GM12801 (cell line): ENCODE data around the gene ATG9B.

Experiments used
- TF ChIP-seq, protein P1 (sequence below): IDR thresholded peaks from one replicate; pipeline ENCODE4 v1.5.1; 2011; ENCODE audit warnings: control low read depth; ENCODE audit not compliant: insufficient read length; ENCODE audit errors: extremely low read depth

ATG9B gene, protein sequence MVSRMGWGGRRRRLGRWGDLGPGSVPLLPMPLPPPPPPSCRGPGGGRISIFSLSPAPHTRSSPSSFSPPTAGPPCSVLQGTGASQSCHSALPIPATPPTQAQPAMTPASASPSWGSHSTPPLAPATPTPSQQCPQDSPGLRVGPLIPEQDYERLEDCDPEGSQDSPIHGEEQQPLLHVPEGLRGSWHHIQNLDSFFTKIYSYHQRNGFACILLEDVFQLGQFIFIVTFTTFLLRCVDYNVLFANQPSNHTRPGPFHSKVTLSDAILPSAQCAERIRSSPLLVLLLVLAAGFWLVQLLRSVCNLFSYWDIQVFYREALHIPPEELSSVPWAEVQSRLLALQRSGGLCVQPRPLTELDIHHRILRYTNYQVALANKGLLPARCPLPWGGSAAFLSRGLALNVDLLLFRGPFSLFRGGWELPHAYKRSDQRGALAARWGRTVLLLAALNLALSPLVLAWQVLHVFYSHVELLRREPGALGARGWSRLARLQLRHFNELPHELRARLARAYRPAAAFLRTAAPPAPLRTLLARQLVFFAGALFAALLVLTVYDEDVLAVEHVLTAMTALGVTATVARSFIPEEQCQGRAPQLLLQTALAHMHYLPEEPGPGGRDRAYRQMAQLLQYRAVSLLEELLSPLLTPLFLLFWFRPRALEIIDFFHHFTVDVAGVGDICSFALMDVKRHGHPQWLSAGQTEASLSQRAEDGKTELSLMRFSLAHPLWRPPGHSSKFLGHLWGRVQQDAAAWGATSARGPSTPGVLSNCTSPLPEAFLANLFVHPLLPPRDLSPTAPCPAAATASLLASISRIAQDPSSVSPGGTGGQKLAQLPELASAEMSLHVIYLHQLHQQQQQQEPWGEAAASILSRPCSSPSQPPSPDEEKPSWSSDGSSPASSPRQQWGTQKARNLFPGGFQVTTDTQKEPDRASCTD

DNA sequence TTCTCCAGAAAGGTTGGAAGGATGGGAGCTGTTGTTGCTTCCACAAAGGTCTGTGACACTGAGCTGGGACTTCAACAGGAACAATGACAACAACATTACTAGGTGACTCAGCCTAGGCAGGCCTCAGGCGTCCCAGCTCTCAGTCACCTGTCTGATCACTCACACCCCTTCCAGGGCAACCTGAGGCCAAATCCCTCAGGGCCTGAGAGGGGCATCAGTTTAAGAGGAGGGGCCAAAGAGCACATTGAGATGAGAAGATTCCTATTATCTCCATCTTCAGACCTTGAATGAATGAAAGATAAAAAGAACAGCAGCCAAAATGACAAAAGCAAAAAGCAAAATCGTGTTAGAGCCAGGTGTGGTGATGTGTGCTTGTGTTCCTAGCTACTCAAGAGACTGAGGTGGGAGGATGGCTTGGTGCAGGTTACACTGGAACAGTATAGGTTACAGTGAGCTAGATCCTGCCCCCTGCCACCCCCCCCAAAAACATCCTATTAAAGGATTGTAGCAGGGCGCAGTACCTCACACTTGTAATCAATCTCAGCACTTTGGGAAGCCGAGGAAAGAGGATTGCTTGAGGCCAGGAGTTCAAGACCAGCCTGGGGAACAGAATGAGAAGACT, at the start of gene ATG9B:
TSS of gene ATG9B (minus strand) at position 60 of the 622 bp plus-strand sequence. CDS start 71 bp downstream, outside the sequence.
- TF ChIP-seq, protein P1, sequence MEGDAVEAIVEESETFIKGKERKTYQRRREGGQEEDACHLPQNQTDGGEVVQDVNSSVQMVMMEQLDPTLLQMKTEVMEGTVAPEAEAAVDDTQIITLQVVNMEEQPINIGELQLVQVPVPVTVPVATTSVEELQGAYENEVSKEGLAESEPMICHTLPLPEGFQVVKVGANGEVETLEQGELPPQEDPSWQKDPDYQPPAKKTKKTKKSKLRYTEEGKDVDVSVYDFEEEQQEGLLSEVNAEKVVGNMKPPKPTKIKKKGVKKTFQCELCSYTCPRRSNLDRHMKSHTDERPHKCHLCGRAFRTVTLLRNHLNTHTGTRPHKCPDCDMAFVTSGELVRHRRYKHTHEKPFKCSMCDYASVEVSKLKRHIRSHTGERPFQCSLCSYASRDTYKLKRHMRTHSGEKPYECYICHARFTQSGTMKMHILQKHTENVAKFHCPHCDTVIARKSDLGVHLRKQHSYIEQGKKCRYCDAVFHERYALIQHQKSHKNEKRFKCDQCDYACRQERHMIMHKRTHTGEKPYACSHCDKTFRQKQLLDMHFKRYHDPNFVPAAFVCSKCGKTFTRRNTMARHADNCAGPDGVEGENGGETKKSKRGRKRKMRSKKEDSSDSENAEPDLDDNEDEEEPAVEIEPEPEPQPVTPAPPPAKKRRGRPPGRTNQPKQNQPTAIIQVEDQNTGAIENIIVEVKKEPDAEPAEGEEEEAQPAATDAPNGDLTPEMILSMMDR, result no peak

DNA sequence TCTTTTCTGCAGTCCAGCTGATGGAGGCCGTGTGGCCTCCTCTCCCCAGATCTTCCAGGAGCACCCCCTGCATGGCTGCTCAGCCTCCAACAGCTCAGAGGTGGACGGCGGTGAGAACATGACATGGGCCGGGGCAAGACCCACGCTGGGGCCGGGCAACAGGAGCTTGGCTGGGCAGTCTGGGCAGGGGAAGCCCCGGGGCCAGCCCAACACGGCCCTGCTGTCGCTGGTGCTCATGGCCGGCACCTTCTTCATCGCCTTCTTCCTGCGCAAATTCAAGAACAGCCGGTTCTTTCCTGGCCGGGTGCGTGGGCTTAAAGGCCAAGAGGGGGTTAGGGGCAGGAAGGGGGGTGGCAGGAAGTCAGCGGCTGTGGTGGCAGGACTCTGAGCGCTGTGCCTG, 49.7 kb upstream of the ATG9B start:
- TF ChIP-seq, protein P1, result no peak

DNA sequence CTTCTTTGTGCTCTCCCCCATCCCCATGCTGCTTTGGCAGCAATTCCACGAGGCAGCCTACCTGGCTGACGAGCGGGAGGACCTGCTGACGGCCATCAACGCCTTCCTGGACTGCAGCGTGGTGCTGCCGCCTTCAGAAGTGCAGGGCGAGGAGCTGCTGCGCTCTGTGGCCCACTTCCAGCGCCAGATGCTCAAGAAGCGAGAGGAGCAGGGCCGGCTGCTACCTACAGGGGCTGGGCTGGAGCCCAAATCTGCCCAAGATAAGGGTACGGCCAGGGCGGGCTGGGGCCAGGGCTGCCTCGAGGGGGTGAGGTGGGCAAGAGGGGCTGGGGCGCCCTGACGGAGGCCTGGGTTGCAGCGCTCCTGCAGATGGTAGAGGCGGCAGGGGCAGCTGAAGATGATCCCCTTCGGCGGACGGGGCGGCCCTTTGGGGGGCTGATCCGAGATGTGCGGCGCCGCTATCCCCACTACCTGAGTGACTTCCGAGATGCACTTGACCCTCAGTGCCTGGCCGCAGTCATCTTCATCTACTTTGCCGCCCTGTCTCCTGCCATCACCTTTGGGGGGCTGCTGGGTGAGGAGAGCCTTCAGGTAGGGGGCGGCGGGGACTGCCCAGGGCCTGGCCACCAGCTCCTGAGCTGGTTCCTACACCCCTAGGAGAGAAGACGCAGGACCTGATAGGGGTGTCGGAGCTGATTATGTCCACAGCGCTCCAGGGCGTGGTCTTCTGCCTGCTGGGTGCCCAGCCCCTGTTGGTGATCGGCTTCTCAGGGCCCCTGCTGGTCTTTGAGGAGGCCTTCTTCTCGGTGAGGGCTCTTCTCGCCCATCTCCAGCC, 47.0 kb upstream of the ATG9B start:
- TF ChIP-seq, protein P1, result no peak

DNA sequence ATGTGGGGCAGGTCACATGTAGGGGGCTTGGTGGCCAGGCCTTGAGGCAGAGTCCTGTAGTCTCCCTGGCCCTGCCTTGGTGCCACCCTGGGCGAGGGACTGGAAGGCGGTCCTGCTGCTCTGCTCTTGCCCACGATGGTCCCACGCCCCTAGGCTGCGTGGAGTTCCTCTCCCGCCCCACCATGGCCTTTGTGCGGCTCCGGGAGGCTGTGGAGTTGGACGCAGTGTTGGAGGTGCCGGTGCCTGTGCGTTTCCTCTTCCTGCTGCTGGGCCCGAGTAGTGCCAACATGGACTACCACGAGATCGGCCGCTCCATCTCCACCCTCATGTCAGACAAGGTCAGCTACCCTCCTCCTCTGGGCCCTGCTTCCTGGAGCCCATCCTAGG, 46.3 kb upstream of the ATG9B start:
- TF ChIP-seq, protein P1, result no peak

DNA sequence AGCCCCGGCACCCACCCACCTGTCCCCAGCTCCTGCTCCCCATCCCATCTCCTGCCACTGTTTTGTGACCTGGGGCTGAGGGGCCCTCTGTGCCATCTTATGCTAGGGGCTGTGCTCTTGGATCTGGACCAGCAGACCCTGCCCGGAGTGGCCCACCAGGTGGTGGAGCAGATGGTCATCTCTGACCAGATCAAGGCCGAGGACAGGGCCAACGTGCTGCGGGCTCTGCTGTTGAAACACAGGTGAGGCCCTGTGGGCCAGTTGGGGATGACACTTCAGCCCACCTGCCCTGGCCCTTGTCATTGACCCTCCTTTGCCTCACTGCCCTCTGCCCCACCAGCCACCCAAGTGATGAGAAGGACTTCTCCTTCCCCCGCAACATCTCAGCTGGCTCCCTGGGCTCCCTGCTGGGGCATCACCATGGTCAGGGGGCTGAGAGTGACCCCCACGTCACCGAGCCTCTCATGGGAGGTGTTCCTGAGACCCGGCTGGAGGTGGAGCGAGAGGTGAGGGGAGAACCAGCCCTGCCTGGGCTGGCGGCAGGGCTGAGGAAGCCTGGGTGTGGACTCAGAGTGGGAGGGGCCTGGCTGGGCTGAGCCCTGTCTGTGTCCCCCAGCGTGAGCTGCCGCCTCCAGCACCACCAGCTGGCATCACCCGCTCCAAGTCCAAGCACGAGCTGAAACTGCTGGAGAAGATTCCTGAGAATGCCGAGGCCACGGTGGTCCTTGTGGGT, 45.7 kb upstream of the ATG9B start:
- TF ChIP-seq, protein P1, result no peak

DNA sequence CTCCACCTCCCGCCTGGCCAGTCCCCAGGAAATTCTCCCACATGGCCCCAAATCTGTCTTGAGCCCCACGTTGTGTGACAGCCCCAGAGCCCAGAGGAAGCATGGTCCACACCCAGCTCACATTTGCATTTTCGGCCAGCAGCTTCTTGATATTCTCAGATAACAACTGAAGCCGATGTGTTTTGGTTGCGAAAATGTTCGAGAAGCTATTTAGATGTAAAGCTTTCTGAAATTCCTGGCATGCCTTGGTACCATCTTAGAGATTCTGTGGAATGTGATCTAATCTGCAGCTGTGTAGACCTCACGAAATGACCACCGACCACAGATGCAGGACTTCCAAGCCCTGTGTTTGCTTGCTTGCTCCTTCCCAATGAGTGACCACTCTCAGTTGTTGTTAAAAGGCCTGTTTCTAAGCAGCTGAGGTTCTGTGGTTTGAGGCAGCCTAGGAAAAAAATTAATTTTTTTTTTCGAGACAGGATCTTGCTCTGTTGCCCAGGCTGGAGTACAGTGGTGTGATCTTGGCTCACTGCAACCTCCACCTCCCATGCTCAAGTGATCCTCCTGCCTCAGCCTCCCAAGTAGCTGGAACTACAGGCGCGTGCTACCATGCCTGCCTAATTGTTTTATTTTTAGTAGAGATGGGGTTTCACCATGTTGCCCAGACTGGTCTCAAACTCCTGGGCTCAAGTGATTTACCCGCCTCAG, 43.9 kb upstream of the ATG9B start:
- TF ChIP-seq, protein P1, result no peak
